Measurements from ENCODE around the gene CAPN5. TPM values are rescaled to one million over a fixed set of nuclear protein-coding genes. Genes with fewer than 3 reads are reported as not detected.

Gene CAPN5
- polyA plus RNA-seq, 3 donors = 0.28 to 0.83 (median 0.62) TPM

DNA sequence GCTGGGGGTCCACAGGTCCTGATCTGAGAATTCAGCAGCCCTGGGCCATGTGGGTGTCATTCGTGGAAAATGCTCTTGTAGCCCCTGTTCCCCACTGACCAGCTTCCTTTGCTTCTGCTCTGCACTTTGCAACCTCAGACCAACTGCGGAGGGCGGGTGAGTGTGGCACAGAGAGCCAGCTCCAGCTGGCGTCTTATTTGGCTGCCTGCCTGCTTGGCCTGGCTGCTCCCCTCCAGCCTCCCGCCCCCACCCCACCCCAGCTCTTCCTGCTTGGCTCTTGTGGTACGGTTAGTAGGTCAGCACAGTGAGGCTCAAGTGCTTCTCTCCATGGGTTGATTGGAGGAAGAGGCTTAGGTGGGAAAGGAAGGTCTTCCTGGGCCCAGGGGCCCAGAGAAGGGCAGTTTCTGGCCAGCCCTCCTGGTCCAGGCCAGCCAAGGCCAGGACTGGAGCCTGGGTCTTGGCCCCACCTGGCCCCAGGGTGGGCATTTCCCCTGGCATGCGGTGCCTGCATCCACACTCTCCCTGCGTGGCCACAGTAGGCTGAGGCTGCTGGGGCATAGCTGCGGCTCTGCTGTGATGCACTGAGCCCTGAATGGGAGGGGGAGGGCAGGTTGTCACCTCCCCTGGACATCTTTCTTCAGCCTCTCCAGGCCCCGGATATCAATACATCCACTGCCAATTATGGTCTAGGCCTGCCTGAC lies 87.8 kb downstream of the CAPN5 start:
- H3K4me1 ChIP-seq (ENCODE audit: control insufficient read depth in 1 of 2, insufficient read depth in 2 of 2, low read length in 2 of 2) = peaks cover 0 to 2% of the 10 kb centered on the region in 2 donors
- no peaks in the 10 kb centered on the region for H3K79me2 ChIP-seq (ENCODE audit: insufficient read depth, low read length)
- no peak overlapping the region for H2AFZ ChIP-seq (ENCODE audit: insufficient read depth, low read depth, low read length, poor library complexity, severe bottlenecking)
- intact Hi-C loops (cut with micrococcal nuclease) = no loop called here
- Mint-ChIP-seq H3K36me3 (no peaks in the 10 kb centered on the region), H3K27me3 (ENCODE audit: low read depth in 3 of 3) (peaks cover 6 to 31% (median 8%) of the 10 kb centered on the region in 3 donors), H3K27ac (no peak overlapping the region), H3K4me3 (no peak overlapping the region), H3K9me3 (peaks cover 0 to 3% (median 0%) of the 10 kb centered on the region in 7 donors), H3K4me1 (peaks cover 15% of the 10 kb centered on the region)
- no peak overlapping the region for H3K4me2 ChIP-seq (replicated peaks; ENCODE audit: extremely low read depth, low read length, poor library complexity, severe bottlenecking)
- H3K27ac ChIP-seq (ENCODE audit: low read depth in 1 of 2, low read length in 2 of 2) = no peak overlapping the region
- WGBS (ENCODE audit: insufficient coverage) = 0% methylated on average over 3 of the region's 10 CpGs
- H3K4me3 ChIP-seq (replicated peaks in 1 of 3; ENCODE audit: low read depth in 2 of 3, low read length in 3 of 3) = no peak overlapping the region
- DNase-seq = no peak
- TF ChIP-seq, protein P1, sequence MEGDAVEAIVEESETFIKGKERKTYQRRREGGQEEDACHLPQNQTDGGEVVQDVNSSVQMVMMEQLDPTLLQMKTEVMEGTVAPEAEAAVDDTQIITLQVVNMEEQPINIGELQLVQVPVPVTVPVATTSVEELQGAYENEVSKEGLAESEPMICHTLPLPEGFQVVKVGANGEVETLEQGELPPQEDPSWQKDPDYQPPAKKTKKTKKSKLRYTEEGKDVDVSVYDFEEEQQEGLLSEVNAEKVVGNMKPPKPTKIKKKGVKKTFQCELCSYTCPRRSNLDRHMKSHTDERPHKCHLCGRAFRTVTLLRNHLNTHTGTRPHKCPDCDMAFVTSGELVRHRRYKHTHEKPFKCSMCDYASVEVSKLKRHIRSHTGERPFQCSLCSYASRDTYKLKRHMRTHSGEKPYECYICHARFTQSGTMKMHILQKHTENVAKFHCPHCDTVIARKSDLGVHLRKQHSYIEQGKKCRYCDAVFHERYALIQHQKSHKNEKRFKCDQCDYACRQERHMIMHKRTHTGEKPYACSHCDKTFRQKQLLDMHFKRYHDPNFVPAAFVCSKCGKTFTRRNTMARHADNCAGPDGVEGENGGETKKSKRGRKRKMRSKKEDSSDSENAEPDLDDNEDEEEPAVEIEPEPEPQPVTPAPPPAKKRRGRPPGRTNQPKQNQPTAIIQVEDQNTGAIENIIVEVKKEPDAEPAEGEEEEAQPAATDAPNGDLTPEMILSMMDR (IDR thresholded peaks at IDR 0.05) = no peak
- H3K36me3 ChIP-seq (replicated peaks in 1 of 2; ENCODE audit: control insufficient read depth in 1 of 2, insufficient read depth in 2 of 2, low read length in 2 of 2) = no peaks in the 10 kb centered on the region
- no peaks in the 10 kb centered on the region for H3K9me3 ChIP-seq (replicated peaks in 1 of 2; ENCODE audit: control insufficient read depth in 1 of 2, insufficient read depth in 1 of 2, low read length in 2 of 2)
- no peaks in the 10 kb centered on the region for H4K20me1 ChIP-seq (ENCODE audit: insufficient read depth, low read length)
- no peak overlapping the region for H3K9ac ChIP-seq (ENCODE audit: insufficient read depth, low read length, poor library complexity, severe bottlenecking)
- no peaks in the 10 kb centered on the region for H3K27me3 ChIP-seq (ENCODE audit: control insufficient read depth in 2 of 2, insufficient read depth in 2 of 2, low read length in 2 of 2)

DNA sequence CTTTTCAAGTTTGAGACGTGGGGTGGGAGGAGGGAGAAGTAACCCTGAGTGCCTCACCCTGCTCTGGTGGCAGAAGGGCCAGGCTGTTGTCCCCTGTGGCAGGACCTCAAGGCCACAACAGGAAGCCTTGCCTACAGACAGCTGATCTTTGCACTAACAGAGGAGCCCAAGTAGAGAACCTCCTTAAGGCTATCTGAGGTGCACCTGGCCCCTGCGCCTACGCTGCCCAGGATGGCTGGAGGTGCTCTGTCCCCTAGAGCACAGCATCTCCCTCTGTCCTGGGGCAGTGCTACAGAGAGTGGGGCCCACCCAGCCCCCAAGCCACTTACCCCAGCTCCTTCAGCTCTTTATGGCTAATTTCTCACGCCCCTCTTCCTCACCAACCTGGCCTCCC lies 88.3 kb downstream of the CAPN5 start:
- Histone ChIP-seq H3K79me2 (ENCODE audit: insufficient read depth, low read length) (no peaks in the 10 kb centered on the region), H3K27ac (ENCODE audit: low read depth in 1 of 2, low read length in 2 of 2) (no peak overlapping the region), H4K20me1 (ENCODE audit: insufficient read depth, low read length) (no peaks in the 10 kb centered on the region), H3K4me3 (replicated peaks in 1 of 3; ENCODE audit: low read depth in 2 of 3, low read length in 3 of 3) (no peak overlapping the region), H2AFZ (ENCODE audit: insufficient read depth, low read depth, low read length, poor library complexity, severe bottlenecking) (no peak overlapping the region), H3K36me3 (replicated peaks in 1 of 2; ENCODE audit: control insufficient read depth in 1 of 2, insufficient read depth in 2 of 2, low read length in 2 of 2) (no peaks in the 10 kb centered on the region), H3K4me1 (ENCODE audit: control insufficient read depth in 1 of 2, insufficient read depth in 2 of 2, low read length in 2 of 2) (peaks cover 0 to 2% of the 10 kb centered on the region in 2 donors), H3K9ac (ENCODE audit: insufficient read depth, low read length, poor library complexity, severe bottlenecking) (no peak overlapping the region), H3K4me2 (replicated peaks; ENCODE audit: extremely low read depth, low read length, poor library complexity, severe bottlenecking) (no peak overlapping the region), H3K9me3 (replicated peaks in 1 of 2; ENCODE audit: control insufficient read depth in 1 of 2, insufficient read depth in 1 of 2, low read length in 2 of 2) (no peaks in the 10 kb centered on the region), H3K27me3 (ENCODE audit: control insufficient read depth in 2 of 2, insufficient read depth in 2 of 2, low read length in 2 of 2) (no peaks in the 10 kb centered on the region)
- Mint-ChIP-seq H3K4me3 (no peak overlapping the region), H3K27ac (no peak overlapping the region), H3K27me3 (ENCODE audit: low read depth in 3 of 3) (peaks cover 6 to 29% (median 8%) of the 10 kb centered on the region in 3 donors), H3K9me3 (peaks cover 0 to 3% (median 0%) of the 10 kb centered on the region in 7 donors), H3K36me3 (no peaks in the 10 kb centered on the region), H3K4me1 (peaks cover 15% of the 10 kb centered on the region)
- WGBS (ENCODE audit: insufficient coverage) = 78% methylated on average over 2 of the region's 4 CpGs
- TF ChIP-seq, protein P1 (IDR thresholded peaks at IDR 0.05) = no peak
- DNase-seq = no peak
- intact Hi-C loops (cut with micrococcal nuclease) = no loop called here
